Stimulated activated CD8-positive, alpha-beta memory T cell treated with anti-CD3 and anti-CD28 coated beads, Interleukin-15, amount 100 ng/mL, for 1 hour (primary cell): ENCODE results near the gene TLE3.

Experiments
- DNase-seq: peaks from one replicate; pipeline ENCODE4 v3.0.0-alpha.2; 2020; ENCODE audit warnings: low read depth

Gene TLE3

DNA sequence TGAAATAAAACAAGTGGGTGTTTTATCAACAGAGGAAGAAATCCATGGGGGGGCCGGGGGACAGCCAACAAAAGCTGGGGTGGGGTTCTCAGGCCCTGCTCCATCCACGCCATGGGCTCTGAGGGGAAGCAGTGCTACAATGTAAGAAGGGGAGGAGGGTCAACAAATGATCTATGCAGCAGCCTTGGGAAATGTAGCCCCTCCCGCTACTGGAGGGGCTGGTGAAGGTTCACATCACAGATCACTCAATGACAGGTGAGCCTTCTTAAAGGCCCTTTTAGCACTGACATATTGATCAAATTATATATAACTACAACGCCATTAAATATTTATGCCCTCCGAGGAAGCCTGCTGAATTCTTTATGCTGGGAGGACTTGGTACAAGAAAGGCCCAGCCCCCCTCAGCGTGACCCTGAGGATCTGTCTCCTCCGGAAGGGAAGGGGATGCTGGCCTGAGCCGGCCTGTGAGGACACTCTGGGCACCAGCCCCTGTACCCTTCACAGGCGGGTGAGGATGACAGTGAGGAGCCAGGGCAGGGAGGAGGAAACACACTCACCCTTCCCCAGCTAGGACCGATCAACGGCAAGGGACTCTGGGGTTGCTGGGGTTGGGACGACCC lies 15.3 kb downstream of the TLE3 start:
- DNase-seq: no peak

DNA sequence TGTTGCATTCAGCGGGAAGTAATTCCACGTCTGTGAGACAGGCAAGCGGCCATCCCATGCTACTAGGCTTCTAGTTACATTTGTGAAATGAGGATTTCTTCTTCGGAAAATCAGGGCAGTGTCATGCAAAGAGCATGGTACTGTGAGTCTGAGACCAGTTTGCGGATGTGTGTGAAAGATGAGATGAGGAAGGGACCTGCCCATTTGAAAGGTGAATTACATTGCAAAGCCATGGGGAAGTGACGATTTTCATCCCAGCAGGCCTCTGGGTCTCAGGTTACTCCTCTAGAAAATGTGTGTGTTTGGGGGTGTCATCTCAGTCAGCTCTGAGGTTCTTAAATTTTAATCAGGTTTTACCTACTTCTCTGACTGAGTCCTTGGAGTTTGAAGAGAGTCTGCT lies 16.1 kb downstream of the TLE3 start:
- no peak for DNase-seq

DNA sequence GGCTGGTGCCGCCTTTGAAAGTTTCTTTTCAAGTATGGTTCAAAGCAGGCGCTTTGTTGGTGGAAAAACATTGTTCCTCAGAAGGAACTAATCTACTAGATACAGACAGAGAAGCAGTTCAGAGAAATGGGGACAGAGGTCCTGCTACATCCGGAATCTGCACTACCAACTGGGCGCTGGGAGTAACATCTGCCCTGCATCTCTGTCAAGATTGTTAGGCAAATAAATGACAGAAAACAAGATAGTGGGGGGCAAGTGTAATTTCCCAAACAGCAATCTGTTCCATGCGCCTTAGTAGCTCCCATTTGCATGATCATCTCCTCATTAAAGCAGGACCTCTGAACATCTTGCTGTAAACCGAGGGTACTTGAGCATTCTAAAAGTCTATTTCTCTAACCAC lies 17.4 kb downstream of the TLE3 start:
- no peak for DNase-seq

DNA sequence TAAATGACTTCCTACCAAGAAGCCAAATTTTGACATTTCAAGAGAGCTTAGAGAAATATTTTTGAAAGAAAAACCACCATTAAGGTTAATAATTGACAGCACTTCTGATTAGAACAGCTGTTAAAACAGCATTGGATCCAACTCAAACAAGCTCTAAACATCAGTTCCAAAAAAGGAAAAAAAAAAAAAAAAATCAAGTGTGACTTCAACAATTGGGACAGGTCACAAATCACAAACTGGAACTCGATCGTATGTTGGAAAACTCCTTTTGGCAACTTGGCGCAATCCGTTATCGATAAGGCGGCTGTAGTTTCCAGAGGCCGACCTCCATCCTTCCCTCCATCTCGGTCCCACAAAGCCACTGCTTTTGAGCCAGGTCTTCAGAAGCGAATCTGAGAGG lies 17.8 kb downstream of the TLE3 start:
- DNase-seq: no peak

DNA sequence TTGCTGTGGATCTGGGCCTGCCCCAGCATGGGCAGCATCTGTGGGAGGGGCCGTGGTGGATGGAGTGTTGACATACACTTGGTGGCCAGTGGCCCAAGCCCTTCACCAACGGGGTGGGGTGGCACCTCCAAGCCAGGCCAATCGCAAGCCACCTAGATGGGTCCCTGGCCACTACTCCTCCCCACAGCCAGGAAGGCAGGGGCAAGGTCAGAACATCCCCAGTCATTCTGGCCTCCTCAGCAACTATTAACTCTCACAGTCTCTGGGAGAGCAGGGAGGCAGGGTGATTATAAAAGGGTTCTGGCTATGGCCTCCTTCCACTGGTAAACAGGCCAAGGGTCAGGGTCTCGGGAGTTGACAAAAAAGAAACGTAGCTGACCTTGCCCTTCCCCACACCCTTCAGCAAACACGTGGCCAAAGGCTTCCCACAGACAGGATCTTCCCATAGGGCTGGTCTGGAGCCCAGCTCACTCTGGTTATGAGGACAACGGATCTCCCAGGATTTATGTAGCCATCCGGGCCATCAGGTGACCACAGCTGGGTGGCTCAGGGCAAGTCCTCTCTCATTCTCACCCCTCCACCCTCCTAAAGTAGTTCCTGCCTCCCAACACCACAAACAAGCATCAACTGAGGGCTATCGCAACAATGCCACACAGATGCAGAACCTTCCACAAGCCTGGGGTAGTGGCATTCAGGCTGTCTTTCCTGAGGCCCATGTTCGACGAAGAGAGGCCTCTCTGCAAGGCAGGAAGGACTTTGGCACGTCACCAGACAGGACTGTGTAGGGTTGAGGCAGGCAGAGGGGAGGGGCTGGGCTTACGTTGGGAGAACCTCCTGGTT lies 18.9 kb downstream of the TLE3 start:
- no peak for DNase-seq

DNA sequence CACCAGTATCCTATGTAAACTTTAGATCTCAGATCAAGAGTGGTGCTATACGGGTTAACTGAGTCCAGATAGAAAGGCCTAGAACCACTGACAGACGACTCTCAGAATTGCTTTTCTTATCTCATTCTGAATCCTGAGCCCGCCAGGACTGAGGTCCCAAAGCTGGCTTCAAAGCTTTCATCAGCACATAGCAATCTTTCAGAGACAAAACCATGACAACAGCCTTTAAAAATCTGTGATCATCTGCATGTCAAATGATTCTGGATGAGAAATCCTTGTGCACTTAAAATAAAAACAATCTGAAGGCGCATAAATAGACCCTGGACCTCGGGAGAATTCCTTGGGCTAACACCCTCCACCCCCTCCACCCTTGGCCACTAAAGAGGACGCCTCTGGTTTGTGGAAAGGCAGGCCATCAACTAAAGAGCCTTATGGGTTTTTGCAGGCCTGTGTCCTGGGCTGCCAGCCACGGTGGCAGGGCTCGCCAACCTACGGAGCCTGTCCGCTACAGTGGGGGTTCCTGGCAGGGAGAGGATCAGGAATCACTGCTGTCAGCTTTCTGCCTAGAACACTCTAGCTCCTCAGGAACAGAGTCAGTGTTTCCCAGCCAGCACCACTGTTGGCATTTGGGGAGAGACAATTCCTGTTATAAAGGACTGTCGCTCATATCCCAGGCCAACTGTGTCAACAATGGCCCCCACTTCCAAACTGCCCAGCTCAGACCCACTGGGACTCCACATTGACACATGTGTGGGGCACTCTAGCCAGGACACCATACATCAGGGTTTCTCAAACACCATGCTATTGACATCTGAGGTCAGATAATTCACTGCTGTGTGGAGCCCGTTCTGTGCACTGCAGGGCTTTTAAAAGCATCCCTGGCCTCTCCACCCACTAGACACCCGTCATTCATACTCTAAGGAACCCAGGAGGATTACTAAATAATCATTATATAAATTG lies 20.2 kb downstream of the TLE3 start:
- DNase-seq: no peak

DNA sequence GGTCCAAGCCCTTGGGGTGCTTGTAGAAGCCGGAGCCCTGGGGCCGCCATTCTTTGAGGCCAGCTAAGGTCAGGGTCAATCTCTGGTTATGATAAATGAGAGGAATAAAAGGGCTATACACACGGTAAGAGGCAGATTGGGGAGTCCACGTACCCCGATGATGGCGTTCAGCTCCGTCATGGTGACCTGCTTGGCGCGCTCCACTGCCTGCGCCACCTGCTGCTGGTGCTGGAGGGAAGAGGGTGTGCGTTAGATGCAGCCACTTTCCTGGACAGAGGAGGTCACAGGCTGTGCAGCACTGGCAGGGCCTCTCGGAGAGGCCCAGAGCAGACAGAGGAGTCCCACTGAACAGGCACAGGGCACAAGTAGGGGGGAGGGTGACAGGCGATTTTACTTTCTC lies 23.3 kb downstream of the TLE3 start:
- no peak for DNase-seq

DNA sequence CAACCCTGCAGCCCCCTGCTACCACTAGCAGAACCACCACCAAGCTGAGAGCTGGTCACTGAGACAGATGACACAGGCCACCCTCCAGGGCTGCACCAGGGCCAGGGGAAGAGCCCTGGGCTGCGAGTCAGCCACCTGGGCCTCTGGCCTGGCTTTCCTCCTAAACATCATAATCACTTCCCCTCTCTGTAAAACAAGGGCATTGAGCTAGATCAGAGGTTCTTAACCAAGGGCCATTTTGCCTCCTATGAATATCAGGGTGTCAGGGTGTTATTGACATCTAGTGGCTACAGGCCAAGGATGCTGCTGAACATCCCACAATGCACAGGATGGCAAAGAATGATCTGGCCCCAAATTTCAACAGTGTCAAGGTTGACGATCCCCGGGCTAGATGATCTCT lies 25.2 kb downstream of the TLE3 start:
- no peak for DNase-seq

DNA sequence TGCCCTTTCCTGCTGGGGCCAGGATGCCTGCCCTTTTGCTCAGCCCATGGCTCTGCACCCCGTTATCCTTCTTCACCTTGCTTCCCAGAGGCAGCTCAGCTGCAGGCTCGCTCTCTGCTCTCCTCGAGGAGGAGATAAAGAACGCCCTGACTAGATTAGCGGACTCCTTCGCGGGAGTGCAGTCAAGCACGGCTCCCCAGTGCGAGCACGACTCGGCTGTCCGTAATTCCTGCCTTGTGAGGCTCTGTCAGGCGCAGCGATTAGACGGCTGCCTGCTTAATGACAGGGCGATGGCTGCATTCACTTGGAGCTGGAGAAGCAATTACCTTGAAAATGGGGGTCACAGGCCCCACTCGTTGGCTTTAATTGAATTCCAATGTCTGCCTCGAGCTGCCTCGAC lies 25.9 kb downstream of the TLE3 start:
- DNase-seq: no peak

DNA sequence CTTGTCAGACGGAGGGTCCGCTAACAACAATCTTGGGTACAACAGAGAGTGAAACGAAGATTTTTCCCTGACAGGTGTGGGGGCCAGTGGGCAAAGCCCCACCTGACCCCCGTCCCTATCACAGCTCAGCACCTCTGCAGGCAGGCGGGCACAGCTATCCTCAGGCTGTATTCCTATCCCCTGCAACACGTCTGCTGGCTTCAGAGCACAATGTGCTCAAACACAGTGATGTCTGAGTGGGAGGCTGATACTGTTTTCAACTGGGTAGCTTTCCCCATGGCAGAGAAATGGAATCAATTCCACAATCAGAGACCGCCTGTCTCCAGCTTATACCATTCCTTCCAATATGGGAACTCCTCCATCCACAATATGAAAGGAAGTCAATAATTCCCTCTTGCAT lies 28.0 kb downstream of the TLE3 start:
- DNase-seq: no peak

DNA sequence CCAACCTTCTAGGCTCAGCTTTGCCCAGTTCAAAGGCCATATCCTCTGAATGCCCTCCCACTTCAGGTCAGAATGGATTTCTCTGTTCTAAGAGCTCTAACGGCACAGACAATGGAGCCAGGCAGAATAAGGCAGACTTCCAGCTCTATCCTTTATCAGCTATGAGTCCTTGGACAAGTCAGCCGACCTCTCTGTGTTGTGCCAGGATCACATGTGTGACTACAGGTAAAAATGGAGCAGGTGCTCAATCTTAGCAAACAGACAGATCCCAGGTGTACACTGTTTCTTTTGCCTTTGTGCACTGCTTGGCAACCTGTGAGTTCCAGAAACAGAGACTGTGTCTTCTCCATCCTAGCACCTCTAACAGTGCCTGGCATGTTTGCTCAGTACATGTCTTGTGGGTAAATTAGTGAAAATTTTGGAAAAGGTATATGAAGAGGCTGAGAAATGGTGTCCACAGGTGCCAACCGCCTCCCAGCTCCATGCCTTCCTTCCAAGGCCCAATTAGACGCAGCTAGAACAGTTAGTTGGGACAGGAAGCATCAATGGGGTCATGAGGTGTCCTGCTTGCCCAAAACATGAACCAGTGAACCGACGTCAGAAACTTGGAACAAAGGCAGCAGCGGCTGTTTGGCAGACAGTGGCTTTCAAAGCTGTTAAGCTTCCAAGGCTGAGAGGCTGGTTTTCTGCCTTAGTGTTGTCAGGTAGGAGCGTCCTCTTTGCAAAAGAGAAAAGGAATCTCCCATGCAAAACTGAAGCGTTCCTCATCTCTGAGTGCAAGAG lies 28.7 kb downstream of the TLE3 start:
- no peak for DNase-seq

DNA sequence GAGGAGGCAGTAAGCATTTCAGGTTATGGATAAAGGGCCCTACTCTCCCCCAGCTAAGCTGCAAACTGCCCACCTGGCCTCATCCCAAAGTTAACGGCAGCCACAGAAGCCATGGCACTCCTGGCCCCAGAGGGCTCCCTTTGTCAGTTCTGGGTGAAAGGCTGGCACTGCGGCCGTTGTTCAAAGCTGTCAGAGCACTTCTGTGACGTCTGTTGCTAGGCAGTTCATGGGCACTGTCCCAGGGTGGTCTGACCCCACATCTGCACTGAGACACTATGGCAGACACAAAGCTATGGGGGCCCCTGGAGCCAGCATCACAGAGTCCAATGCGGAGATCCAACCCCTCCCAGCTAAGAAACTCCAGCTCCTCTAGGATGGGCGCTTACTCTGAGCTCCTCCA lies 30.0 kb downstream of the TLE3 start:
- no peak for DNase-seq

DNA sequence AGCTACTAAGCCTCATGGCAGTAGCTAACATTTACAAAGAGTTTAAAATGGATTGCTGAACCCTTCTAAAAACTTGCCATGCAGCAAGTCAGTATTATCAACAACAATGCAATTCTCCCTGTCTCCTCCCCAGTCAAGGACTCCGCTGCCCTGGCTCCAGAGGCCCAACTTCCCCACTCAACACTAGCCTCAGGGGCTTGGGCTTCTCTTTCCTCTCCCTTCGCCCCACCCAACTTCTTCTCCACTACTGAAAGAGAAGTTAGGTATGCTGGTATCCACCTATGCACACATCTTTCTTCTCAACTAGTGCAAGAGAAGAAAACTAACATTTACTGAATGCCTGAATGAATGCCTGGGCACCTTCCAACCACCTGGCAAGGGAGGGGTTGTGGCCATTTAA lies 30.7 kb downstream of the TLE3 start:
- DNase-seq: no peak

DNA sequence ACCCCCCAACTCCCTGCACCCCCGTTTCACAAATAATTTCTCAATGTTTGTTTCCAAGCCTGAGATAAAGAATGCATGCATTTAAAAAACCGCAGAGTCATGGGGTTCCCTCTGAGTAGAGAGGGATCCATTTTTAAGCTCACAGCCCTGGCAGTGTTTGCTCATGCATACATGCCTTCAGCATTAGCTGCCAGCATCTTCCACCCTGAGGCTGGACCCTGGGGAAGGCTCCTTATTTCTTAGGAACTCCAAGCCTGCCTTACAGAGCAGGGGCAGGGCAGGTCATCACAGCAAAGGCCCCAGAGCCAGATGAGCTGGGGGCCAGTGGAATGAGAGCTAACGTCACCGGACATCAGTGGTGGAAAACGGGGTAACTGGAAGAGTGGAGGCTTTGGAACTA lies 31.3 kb downstream of the TLE3 start:
- DNase-seq: no peak

DNA sequence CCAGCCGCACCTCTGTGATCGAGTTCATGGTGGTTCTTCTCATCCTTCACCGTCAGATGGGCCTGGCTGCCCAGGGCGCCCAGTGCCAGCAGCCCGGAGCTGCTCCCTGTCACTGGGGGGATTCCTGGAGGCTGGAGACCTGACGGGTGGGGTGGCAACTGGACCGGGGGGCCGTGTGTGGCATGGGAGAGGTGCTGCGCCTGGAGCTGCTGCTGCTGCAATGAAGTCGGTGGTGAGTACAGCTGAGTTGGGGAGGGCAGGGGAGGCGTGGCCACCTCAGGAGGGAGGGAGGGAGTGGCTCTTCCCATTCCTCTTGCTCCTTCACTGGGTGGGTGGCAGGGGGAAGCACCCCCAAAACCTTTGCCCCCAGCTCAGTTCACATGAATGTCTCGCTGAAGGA lies 31.7 kb downstream of the TLE3 start:
- no peak for DNase-seq

DNA sequence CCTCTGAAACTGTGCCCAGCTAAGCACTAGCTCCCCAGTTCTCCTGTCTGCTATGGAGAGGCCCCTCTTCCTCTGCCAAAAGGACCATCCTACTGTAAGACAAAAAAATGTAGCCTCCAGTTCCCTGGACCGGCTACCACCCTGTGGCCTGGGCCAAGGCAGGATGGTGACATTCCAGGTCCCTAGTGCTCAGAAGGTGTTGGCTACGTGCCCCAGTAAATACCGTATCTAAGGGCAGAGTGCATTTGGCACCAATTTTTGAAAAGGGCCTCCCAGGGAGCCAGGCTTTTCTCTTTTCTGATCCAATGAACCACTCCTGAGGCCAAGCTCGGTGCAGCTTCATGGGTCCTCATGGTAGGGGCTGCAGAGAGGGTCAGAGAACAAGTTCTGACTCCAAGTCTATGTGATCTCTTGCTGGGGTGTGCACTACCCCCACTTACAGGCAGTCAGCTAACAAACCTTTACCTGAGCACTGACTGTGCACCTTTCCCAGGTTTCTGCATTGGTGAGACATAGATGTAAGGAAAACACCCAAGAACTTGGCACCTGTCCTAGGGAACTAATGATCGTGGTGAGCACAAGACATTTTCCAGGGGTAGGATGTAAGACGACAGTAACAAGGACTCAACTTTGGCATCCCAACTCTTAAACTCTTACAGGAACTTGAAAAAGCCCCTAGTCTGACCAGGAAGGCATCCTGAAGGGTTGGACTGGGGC lies 32.6 kb downstream of the TLE3 start:
- no peak for DNase-seq

DNA sequence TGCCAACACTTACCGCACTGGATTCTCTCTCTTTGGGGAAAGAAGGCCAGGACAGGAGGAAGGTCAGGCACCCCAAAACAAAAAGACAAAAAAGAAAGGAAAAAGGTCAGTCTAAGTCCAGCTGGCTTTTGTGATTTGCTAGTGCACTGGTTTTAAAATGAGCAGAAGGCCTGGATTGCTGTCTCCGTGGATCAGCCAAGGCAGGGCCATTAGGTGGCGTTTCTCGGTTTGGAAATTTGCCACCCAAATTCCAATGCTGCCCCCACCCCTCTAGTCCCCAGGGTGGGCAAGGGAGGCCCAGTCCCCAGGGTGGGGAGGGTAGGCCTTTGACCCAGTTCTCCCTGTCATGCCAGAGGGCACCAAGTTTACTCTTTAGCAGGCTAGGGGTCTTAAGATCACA lies 33.3 kb downstream of the TLE3 start:
- no peak for DNase-seq

DNA sequence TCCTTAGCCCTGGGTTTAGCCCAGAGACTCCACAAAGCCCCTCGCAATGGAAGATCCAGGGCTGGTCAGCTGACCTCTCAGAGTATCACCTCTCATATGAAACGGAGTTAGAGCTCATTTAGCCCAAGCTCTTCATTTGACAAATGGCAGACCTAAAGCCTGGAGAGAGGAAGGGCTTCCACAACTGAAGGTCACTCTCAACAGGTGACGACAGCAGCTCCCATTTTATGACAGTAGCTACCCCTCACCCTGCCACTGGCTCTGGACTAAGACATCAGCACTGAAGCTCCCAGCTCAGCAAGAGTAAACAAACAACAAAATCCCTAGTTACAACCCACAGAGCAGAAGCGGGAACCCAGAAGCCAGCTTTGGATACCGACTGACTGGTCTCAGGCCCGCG lies 33.7 kb downstream of the TLE3 start:
- DNase-seq: no peak

DNA sequence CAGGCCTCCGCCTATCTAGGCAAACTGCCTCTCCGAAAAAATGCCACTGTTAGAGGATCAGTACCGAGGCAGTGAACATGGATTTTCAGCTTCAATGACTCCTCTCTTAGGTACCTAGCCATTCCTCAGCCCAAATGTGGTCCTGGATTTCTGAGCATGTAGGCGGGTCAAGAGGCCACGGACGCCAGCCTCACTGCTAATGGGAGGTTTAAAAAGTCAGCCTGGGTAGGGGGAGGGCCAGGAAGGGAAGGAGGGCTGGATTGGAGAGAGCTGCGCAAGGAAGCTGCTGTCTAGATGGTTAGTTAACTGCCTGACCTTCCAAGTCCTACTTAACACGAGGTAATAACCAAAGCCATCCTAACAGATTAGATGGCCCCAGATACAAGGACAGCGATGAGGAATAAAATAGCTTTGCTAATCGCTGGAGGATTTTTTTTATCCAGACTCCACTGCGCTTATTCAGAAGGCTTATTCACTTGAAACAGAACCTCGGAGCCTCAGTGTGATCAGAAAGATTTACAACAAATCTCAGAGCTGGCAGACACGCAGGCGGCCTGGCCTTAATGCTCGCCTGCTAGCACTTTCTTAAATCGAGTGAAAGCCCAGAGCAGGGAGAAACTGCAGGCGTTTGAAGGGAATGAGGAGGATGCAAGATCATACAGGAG lies 34.3 kb downstream of the TLE3 start:
- DNase-seq: no peak

DNA sequence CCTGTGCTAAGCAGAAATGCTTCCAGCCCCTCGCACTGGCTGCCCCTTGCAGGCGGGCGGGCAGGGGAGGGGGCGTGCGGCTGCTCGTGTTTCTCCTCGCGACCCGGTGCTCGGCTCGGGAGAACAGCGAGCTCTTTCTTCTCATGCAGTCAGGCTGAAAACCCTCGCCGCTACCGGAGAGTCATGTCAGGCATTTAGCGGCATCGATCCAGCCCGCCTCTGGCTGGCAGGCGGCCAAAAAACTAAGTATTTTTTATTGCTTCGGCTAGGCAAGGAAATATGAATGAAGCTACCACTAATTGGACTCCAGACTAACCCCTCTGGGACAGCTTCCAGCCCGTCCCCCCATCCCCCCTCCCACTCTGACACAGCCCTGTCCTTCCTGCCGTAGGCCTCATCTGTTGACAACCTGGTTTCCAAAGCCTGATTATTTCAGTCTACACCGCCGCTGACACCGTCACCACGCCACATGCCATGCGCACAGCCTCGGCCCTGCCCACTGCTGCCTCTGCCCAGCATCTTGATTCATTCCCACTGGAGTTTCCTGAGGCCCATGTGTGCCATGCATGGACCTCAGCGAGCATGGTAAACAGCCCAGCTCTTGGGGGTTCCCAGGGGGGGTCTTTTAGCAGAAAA lies 35.3 kb downstream of the TLE3 start:
- no peak for DNase-seq
